IPS-11a (cell line): ENCODE results near the gene PAGE2.
"Not testable (repeated sequence)": the region's sequence is repeated elsewhere in the genome, so short reads cannot be mapped to it uniquely, and the experiment has no call there.

Experiments
- H3K4me3 ChIP-seq: one replicate; pipeline ENCODE4 v1.5.1; 2013; ENCODE audit warnings: low read depth, low read length, control low read depth

Gene PAGE2

GRCh38 chrX:55120761-55121358 is 32.0 kb downstream of the PAGE2 start:
- H3K4me3 ChIP-seq: no peak overlapping the region

- H3K4me3 ChIP-seq: no peak overlapping the region
These were observed 35.1 kb downstream of the PAGE2 start for GRCh38 chrX:55123900-55124299.

GRCh38 chrX:55127692-55128091 is 38.9 kb downstream of the PAGE2 start:
- no peak overlapping the region for H3K4me3 ChIP-seq

GRCh38 chrX:55129361-55129760 is 40.5 kb downstream of the PAGE2 start:
- no peak overlapping the region for H3K4me3 ChIP-seq

GRCh38 chrX:55130481-55130880 is 41.7 kb downstream of the PAGE2 start:
- no peak overlapping the region for H3K4me3 ChIP-seq

GRCh38 chrX:55132416-55132815 is 43.6 kb downstream of the PAGE2 start:
- H3K4me3 ChIP-seq: no peak overlapping the region

- no peak overlapping the region for H3K4me3 ChIP-seq
These were observed 46.4 kb downstream of the PAGE2 start for GRCh38 chrX:55135171-55135570.

- not testable (repeated sequence) for H3K4me3 ChIP-seq
These were observed 52.0 kb downstream of the PAGE2 start for GRCh38 chrX:55140800-55141199.
